ENCODE measurements around the gene CPB2. TPM values are rescaled to one million over a fixed set of nuclear protein-coding genes. Genes with fewer than 3 reads are reported as not detected.

The CPB2 gene
- total and polyA plus RNA-seq, 2 of the 8 experiments (the other 6 are each of a cell fraction or from before 2014, with no cell fraction given), result not detected

GRCh38 chr13:46088821-46089562 is 15.8 kb downstream of the CPB2 start:
- H2BK120ac ChIP-seq (replicated peaks; ENCODE audit: low read depth, low read length), result no peak overlapping the region
- TF ChIP-seq E2F6 (IDR thresholded peaks at IDR 0.05) (peak; percentile 57; the same call in 1 of the 2 replicates), MAX (IDR thresholded peaks at IDR 0.05) (peak; percentile 35; the same call in 1 of the 2 replicates), BCL11A (IDR thresholded peaks at IDR 0.05; ENCODE audit: low read depth in 2 of 2, low read length in 2 of 2) (no peak)
- WGBS, 2 experiments (ENCODE audit: extremely low coverage in 1 of 2, insufficient coverage in 1 of 2, insufficient read length in 1 of 2, insufficient replicate concordance in 2 of 2, low coverage in 1 of 2, low lambda C conversion rate in 2 of 2, missing lambda C conversion rate in 1 of 2), result 84% methylated on average over 5 of the region's 5 CpGs; no CpG with 5 or more reads in 1 of the 2 experiments
- no peak overlapping the region for H3K18ac ChIP-seq (ENCODE audit: extremely low read depth, low read length)
- no peak overlapping the region for H4K91ac ChIP-seq (replicated peaks; ENCODE audit: insufficient read length, low read length)
- H3K23me2 ChIP-seq (ENCODE audit: low read depth, low read length), result no peaks in the 10 kb centered on the region
- H3K9me3 ChIP-seq (ENCODE audit: insufficient read depth in 2 of 2, low read depth in 1 of 2, low read length in 1 of 2), result peaks cover 0 to 7% of the 10 kb centered on the region in 2 experiments; a peak in 1 of 4 replicates
- H2AFZ ChIP-seq (ENCODE audit: low read length), result peak overlapping the region; percentile 12; the same call in 1 of the 2 replicates
- H3K9ac ChIP-seq (replicated peaks in 1 of 4; ENCODE audit: extremely low read depth in 1 of 4, low read depth in 3 of 4, low read length in 3 of 4), result no peak overlapping the region
- no peak overlapping the region for H3K14ac ChIP-seq (ENCODE audit: insufficient read length)
- H3K56ac ChIP-seq (replicated peaks; ENCODE audit: insufficient read length, low read depth, low read length), result no peak overlapping the region
- H3K4me1 ChIP-seq (replicated peaks in 1 of 4; ENCODE audit: control insufficient read depth in 3 of 4, insufficient read depth in 4 of 4, low read length in 3 of 4), result no peaks in the 10 kb centered on the region
- H3K4me2 ChIP-seq (ENCODE audit: insufficient read depth in 1 of 2, low read depth in 2 of 2, low read length in 2 of 2), result no peak overlapping the region
- H2AK5ac ChIP-seq (ENCODE audit: low read depth, low read length), result no peak overlapping the region
- CTCF ChIA-PET (ENCODE audit: partially characterized antibody), result no interaction called here
- H3K79me2 ChIP-seq (ENCODE audit: control insufficient read depth in 1 of 2, insufficient read depth in 2 of 2, low read length in 2 of 2), result no peaks in the 10 kb centered on the region
- H2BK15ac ChIP-seq (ENCODE audit: low read length), result no peak overlapping the region
- H3K27me3 ChIP-seq (replicated peaks in 1 of 4; ENCODE audit: control insufficient read depth in 3 of 4, extremely low read depth in 1 of 4, insufficient read depth in 3 of 4, low read length in 3 of 4), result no peaks in the 10 kb centered on the region
- no peak overlapping the region for H3K4me3 ChIP-seq (ENCODE audit: extremely low read depth in 1 of 4, insufficient read depth in 2 of 4, low read depth in 3 of 4, low read length in 4 of 4)
- POLR2A ChIA-PET (ENCODE audit: partially characterized antibody), result no interaction called here
- no peak overlapping the region for H4K5ac ChIP-seq (ENCODE audit: insufficient read length, low read depth, low read length)
- H2BK12ac ChIP-seq (ENCODE audit: low read depth, low read length), result no peak overlapping the region
- no peaks in the 10 kb centered on the region for H4K20me1 ChIP-seq (replicated peaks in 1 of 2; ENCODE audit: control insufficient read depth in 1 of 2, insufficient read depth in 2 of 2, low read length in 2 of 2)
- H2BK5ac ChIP-seq (ENCODE audit: low read depth, low read length), result no peak overlapping the region
- DNase-seq (ENCODE audit: low read depth in 1 of 2, low spot score in 2 of 2), result no peak
- no peaks in the 10 kb centered on the region for H3K36me3 ChIP-seq (ENCODE audit: control insufficient read depth in 2 of 4, insufficient read depth in 4 of 4, low read length in 3 of 4)
- no peak overlapping the region for H3K4ac ChIP-seq (replicated peaks; ENCODE audit: insufficient read length, low read depth, low read length)
- H4K8ac ChIP-seq (ENCODE audit: extremely low read depth, insufficient read depth, low read length), result no peak overlapping the region
- H2BK20ac ChIP-seq (ENCODE audit: low read length), result no peak overlapping the region
- H3K23ac ChIP-seq (ENCODE audit: insufficient read length), result no peak overlapping the region
- FAIRE-seq, result peak; percentile 19
- H3K79me1 ChIP-seq (ENCODE audit: low read depth, low read length), result no peaks in the 10 kb centered on the region
- H3K27ac ChIP-seq (ENCODE audit: low read depth, low read length), result no peak overlapping the region

Measured in H1 (cell line).